ENCODE measurements around the gene HUNK.

The HUNK gene

DNA sequence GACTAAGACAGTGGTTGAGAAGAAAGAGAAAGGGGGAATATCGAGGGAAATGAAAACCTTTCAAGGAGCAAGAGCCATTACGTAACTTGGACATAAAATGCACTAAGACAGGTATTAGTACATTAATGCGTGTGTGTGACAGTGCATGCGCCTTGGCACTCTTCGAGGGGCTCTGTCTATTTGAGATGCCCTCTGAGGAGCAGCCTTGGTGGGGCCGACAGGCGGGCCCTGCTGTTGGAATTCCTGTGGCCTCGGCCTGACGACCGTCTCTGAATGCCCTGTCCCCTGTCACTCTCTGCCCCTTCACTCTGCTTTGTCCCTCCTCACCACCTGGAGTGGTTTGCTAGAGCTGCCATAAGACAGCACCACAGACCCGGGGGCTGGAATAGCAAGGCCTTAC, 12.3 kb downstream of the HUNK start:
- TF ChIP-seq, protein P1, sequence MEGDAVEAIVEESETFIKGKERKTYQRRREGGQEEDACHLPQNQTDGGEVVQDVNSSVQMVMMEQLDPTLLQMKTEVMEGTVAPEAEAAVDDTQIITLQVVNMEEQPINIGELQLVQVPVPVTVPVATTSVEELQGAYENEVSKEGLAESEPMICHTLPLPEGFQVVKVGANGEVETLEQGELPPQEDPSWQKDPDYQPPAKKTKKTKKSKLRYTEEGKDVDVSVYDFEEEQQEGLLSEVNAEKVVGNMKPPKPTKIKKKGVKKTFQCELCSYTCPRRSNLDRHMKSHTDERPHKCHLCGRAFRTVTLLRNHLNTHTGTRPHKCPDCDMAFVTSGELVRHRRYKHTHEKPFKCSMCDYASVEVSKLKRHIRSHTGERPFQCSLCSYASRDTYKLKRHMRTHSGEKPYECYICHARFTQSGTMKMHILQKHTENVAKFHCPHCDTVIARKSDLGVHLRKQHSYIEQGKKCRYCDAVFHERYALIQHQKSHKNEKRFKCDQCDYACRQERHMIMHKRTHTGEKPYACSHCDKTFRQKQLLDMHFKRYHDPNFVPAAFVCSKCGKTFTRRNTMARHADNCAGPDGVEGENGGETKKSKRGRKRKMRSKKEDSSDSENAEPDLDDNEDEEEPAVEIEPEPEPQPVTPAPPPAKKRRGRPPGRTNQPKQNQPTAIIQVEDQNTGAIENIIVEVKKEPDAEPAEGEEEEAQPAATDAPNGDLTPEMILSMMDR (IDR thresholded peaks at IDR 0.05; ENCODE audit: insufficient read depth, low read length, poor library complexity, severe bottlenecking) = no peak
- no peaks in the 10 kb centered on the region; the same call in 1 of the 2 replicates for H3K27me3 ChIP-seq (replicated peaks; ENCODE audit: control insufficient read depth, insufficient read depth, low read length)
- DNase-seq (ENCODE audit: extremely low read depth, insufficient read length) = no peak
- no peaks in the 10 kb centered on the region for H3K36me3 ChIP-seq (ENCODE audit: control insufficient read depth, insufficient read depth, low read length)
- no peak overlapping the region for H3K4me3 ChIP-seq (replicated peaks; ENCODE audit: low read depth, low read length)

DNA sequence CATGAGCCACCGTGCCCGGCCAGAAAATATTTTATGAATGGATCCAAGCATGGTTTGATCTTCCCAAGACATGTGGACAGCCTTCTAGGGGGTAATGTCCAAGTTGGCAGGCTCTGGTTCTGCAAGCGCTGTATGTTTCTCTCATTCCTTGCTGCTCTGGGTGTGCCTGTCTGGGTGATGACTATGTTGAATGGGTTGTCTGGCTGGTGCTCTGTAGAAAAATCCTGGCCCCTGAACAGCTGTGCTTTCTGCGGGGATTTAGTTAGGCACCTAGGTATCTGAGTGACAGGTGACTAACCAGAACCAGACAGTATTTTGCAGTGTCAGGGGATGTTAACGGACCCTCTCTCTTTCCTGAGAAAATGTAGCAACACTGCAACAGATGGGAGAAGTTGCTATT, 14.1 kb downstream of the HUNK start:
- no peak for DNase-seq (ENCODE audit: extremely low read depth, insufficient read length)
- TF ChIP-seq, protein P1 (IDR thresholded peaks at IDR 0.05; ENCODE audit: insufficient read depth, low read length, poor library complexity, severe bottlenecking) = no peak
- no peaks in the 10 kb centered on the region; the same call in 1 of the 2 replicates for H3K27me3 ChIP-seq (replicated peaks; ENCODE audit: control insufficient read depth, insufficient read depth, low read length)
- H3K36me3 ChIP-seq (ENCODE audit: control insufficient read depth, insufficient read depth, low read length) = no peaks in the 10 kb centered on the region
- no peak overlapping the region for H3K4me3 ChIP-seq (replicated peaks; ENCODE audit: low read depth, low read length)

DNA sequence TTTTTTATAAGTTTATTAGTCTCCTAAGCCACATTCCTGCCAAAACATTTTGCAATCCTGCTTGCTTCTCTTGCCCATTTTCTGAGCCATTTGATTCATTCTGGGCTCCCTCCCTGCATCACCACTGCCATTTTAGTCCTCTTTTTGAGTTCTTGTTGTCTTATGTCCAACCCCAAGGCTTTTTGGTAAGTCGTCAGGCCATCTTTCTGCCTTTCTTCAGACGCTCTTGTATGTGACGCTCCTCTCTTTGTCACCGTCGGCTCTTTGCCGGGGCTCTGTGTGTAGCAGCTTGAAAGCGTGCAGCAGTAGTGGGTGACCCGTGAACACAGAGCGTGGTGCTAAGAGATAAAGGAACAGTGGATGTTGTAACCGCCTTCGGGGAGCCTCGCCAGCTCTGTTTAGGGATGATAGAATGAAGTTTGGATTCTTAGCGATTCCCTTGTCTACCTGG, 14.6 kb downstream of the HUNK start:
- TF ChIP-seq, protein P1 (IDR thresholded peaks at IDR 0.05; ENCODE audit: insufficient read depth, low read length, poor library complexity, severe bottlenecking) = no peak
- Histone ChIP-seq H3K27me3 (replicated peaks; ENCODE audit: control insufficient read depth, insufficient read depth, low read length) (no peaks in the 10 kb centered on the region; the same call in 1 of the 2 replicates), H3K4me3 (replicated peaks; ENCODE audit: low read depth, low read length) (no peak overlapping the region), H3K36me3 (ENCODE audit: control insufficient read depth, insufficient read depth, low read length) (no peaks in the 10 kb centered on the region)
- DNase-seq (ENCODE audit: extremely low read depth, insufficient read length) = no peak

DNA sequence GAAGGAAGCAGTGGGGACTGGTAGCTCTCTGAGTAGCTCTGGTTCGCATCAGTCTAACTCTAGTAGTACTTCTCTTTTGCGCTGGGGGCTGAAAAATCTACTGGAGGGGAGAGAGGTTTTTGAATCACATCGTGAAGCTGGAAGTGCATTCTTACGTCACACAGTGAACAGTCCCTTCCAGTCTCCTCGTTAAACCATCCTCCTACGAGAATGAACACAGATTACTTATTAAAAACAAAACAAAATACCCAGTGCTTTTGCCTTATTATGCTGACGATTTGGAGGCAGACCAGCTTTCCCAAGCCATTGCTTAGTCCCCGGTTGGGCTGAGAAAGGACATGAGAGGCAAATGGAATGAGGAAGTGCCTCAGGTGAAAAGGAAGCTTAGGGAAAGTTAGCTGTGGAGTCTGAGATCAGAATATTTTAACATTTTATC, 16.1 kb downstream of the HUNK start:
- Histone ChIP-seq H3K4me3 (replicated peaks; ENCODE audit: low read depth, low read length) (no peak overlapping the region), H3K27me3 (replicated peaks; ENCODE audit: control insufficient read depth, insufficient read depth, low read length) (no peaks in the 10 kb centered on the region; the same call in 1 of the 2 replicates), H3K36me3 (ENCODE audit: control insufficient read depth, insufficient read depth, low read length) (no peaks in the 10 kb centered on the region)
- no peak for DNase-seq (ENCODE audit: extremely low read depth, insufficient read length)
- TF ChIP-seq, protein P1 (IDR thresholded peaks at IDR 0.05; ENCODE audit: insufficient read depth, low read length, poor library complexity, severe bottlenecking) = no peak

DNA sequence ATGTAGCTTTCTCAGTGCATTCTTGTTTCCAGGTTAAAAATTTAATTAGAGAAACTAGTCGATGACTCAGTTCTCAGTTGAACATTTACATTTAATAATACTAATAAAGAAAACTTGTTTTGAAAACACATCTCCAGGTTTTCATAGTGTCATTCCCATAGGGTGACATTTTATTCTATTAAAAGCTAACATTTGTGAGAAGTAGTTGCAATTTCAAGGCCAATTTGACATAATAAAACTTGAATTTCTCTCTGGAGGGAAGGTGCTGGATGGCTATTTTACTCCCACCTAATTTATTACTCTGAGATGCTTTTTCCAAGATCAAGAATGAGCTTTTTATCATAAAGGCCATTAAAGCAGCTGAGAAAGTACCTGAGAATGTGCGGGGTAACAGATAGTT, 16.6 kb downstream of the HUNK start:
- no peak for DNase-seq (ENCODE audit: extremely low read depth, insufficient read length)
- H3K4me3 ChIP-seq (replicated peaks; ENCODE audit: low read depth, low read length) = no peak overlapping the region
- no peaks in the 10 kb centered on the region for H3K36me3 ChIP-seq (ENCODE audit: control insufficient read depth, insufficient read depth, low read length)
- TF ChIP-seq, protein P1 (IDR thresholded peaks at IDR 0.05; ENCODE audit: insufficient read depth, low read length, poor library complexity, severe bottlenecking) = no peak
- H3K27me3 ChIP-seq (replicated peaks; ENCODE audit: control insufficient read depth, insufficient read depth, low read length) = no peaks in the 10 kb centered on the region; the same call in 1 of the 2 replicates

DNA sequence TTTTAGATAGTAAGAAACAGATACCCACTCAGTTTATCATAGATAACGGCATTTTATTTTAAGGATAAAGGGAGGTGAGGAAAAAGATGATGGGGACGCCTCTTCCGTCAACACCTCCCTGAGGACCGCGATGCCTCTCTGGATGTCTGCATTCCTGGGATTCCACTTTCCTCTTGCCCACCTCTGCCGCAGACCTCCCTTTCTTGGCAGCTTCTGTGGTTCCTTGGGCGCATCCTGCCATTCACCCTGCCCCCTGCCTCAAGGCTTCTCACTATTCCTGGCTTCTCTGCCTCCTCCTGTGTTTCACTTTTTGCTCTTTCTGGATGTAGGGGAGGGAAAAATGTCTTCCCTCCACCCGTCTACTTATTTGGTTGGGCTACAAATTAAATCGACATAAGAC, 19.9 kb downstream of the HUNK start:
- no peak overlapping the region for H3K4me3 ChIP-seq (replicated peaks; ENCODE audit: low read depth, low read length)
- no peak for DNase-seq (ENCODE audit: extremely low read depth, insufficient read length)

More for the DNA sequence above, 19.9 kb downstream of the HUNK start:
- TF ChIP-seq, protein P1 (IDR thresholded peaks at IDR 0.05; ENCODE audit: insufficient read depth, low read length, poor library complexity, severe bottlenecking) = no peak
- no peaks in the 10 kb centered on the region for H3K27me3 ChIP-seq (replicated peaks; ENCODE audit: control insufficient read depth, insufficient read depth, low read length)
- H3K36me3 ChIP-seq (ENCODE audit: control insufficient read depth, insufficient read depth, low read length) = no peaks in the 10 kb centered on the region
